ENCODE measurements around the gene SHC4. TPM values are rescaled to one million over a fixed set of nuclear protein-coding genes. Genes with fewer than 3 reads are reported as not detected.
"Not testable (repeated sequence)": the region's sequence is repeated elsewhere in the genome, so short reads cannot be mapped to it uniquely, and the experiment has no call there.

SHC4 gene
- 3.1 TPM for polyA plus RNA-seq (ENCODE audit: insufficient read length)
- long read RNA-seq, donor 1, partial matches to known transcripts = 0 of 1 reads
- long read RNA-seq, donor 1, other reads (novel, unspliced or antisense) = 0 of 1 reads
- long read RNA-seq, donor 2, full-length matches to known transcripts = 2 of 2 reads
- long read RNA-seq, donor 2, partial matches to known transcripts = 0 of 2 reads
- long read RNA-seq, donor 2, other reads (novel, unspliced or antisense) = 0 of 2 reads
- long read RNA-seq, donor 3 = 0 reads
- long read RNA-seq, donor 4 = 0 reads
- long read RNA-seq, donor 5 = 0 reads
- long read RNA-seq, donor 6, full-length matches to known transcripts = 1 of 1 reads
- long read RNA-seq, donor 6, partial matches to known transcripts = 0 of 1 reads
- long read RNA-seq, donor 6, other reads (novel, unspliced or antisense) = 0 of 1 reads
- long read RNA-seq, donor 7, partial matches to known transcripts = 657 of 657 reads
- long read RNA-seq, donor 7, other reads (novel, unspliced or antisense) = 0 of 657 reads
- long read RNA-seq, donor 8 = 0 reads

- DNase-seq = peak; percentile 80
Observed at GRCh38 chr15:48963524-48964113, at the start of gene SHC4. Gene SHC4, minus strand, starts transcription at chr15:48963919. Its CDS starts 904 bp downstream, at chr15:48963015.

- DNase-seq = no peak
Observed at GRCh38 chr15:48999314-48999713, 35.6 kb upstream of the SHC4 start.

- no peak for DNase-seq
Observed at GRCh38 chr15:48996276-48996675, 32.6 kb upstream of the SHC4 start.

- DNase-seq = no peak
Observed at GRCh38 chr15:48993380-48993779, 29.7 kb upstream of the SHC4 start.

GRCh38 chr15:48992545-48992944, 28.8 kb upstream of the SHC4 start:
- DNase-seq = no peak

- DNase-seq = no peak
Observed at GRCh38 chr15:48992096-48992495, 28.4 kb upstream of the SHC4 start.

GRCh38 chr15:48989170-48989569, 25.5 kb upstream of the SHC4 start:
- no peak for DNase-seq

- no peak for DNase-seq
Observed at GRCh38 chr15:48987142-48987541, 23.4 kb upstream of the SHC4 start.

GRCh38 chr15:48986240-48986639, 22.5 kb upstream of the SHC4 start:
- no peak for DNase-seq

GRCh38 chr15:48985516-48985915, 21.8 kb upstream of the SHC4 start:
- no peak for DNase-seq

- no peak for DNase-seq
Observed at GRCh38 chr15:48984811-48985352, 21.2 kb upstream of the SHC4 start.

- no peak for DNase-seq
Observed at GRCh38 chr15:48984021-48984710, 20.4 kb upstream of the SHC4 start.

GRCh38 chr15:48983300-48983699, 19.6 kb upstream of the SHC4 start:
- no peak for DNase-seq

- no peak for DNase-seq
Observed at GRCh38 chr15:48981941-48982340, 18.2 kb upstream of the SHC4 start.

GRCh38 chr15:48978638-48979037, 14.9 kb upstream of the SHC4 start:
- no peak for DNase-seq

GRCh38 chr15:48976444-48977088, 12.8 kb upstream of the SHC4 start:
- DNase-seq = no peak

GRCh38 chr15:48975472-48976419, 12.0 kb upstream of the SHC4 start:
- peak; percentile 81 for DNase-seq

GRCh38 chr15:48974882-48975281, 11.2 kb upstream of the SHC4 start:
- peak; percentile 25 for DNase-seq

GRCh38 chr15:48972750-48973503, 9.2 kb upstream of the SHC4 start:
- no peak for DNase-seq

GRCh38 chr15:48970926-48971325, 7.2 kb upstream of the SHC4 start:
- DNase-seq = not testable (repeated sequence)

Data from left kidney (tissue), 8 donors.